B cell (primary cell): ENCODE results near the gene VASN. TPM values are rescaled to one million over a fixed set of nuclear protein-coding genes. Genes with fewer than 3 reads are reported as not detected.

Experiments used
- ATAC-seq: fragments of 200-7000 bp; cut with Tn5 transposase; one replicate; pipeline ENCODE4 v1.10.0; 2021; ENCODE audit warnings: low read depth, mild to moderate bottlenecking, moderate number of reproducible peaks, moderate library complexity
- CTCF ChIA-PET: fragments of 350-600 bp; sonication (Branson Sonifier 250); formaldehyde crosslinking; loops from one replicate; lab custom pipeline; 2021; ENCODE audit warnings: antibody characterized with exemption, inconsistent platforms; lab: Charles Lee
- POLR2A ChIA-PET: fragments of 350-600 bp; sonication (Branson Sonifier 250); formaldehyde crosslinking; loops from one replicate; lab custom pipeline; 2021; ENCODE audit warnings: antibody characterized with exemption; lab: Charles Lee
- DNase-seq: peaks from one replicate; pipeline ENCODE4 v3.0.0; 2013
- H2AFZ ChIP-seq: 2 replicates; pipeline ENCODE4 v1.6.1; 2012; ENCODE audit warnings: mild to moderate bottlenecking, low read depth, low read length; ENCODE audit not compliant: insufficient read depth, poor library complexity, severe bottlenecking
- H3K27ac ChIP-seq, 2 donors: 1 replicate in 1 of 2; 2 replicates in 1 of 2; pipeline ENCODE4 v1.5.1; 2012 to 2013; ENCODE audit warnings: low read length in 2 of 2, mild to moderate bottlenecking in 2 of 2, moderate library complexity in 1 of 2
- H3K27me3 ChIP-seq, 4 experiments: fragments of 200-600 bp in 1 of 4; sonication (generic) in 1 of 4; replicated peaks in 1 of 4; 1 replicate in 2 of 4; 2 replicates in 2 of 4; pipeline versions ENCODE4 v1.6.1 to v1.7.0; 2013 to 2016; ENCODE audit warnings: low read length in 3 of 4, mild to moderate bottlenecking in 2 of 4, mixed read lengths in 1 of 4, moderate library complexity in 1 of 4; ENCODE audit not compliant: insufficient read depth in 4 of 4, control insufficient read depth in 3 of 4; ENCODE audit errors: control extremely low read depth in 1 of 4
- H3K36me3 ChIP-seq, 2 experiments: replicated peaks in 1 of 2; 1 replicate in 1 of 2; 2 replicates in 1 of 2; pipeline versions ENCODE4 v1.6.1 to v1.7.1; 2013; ENCODE audit warnings: low read length in 1 of 2; ENCODE audit not compliant: insufficient read depth in 2 of 2, control insufficient read depth in 1 of 2; ENCODE audit errors: control extremely low read depth in 1 of 2, extremely low read depth in 1 of 2
- H3K4me1 ChIP-seq, 2 donors: fragments of 200-600 bp in 1 of 2; sonication (generic) in 1 of 2; 1 replicate in 1 of 2; 2 replicates in 1 of 2; pipeline versions ENCODE4 v1.5.1 to v1.6.1; 2013 to 2017; ENCODE audit warnings: low read length in 2 of 2; ENCODE audit not compliant: control insufficient read depth in 2 of 2, insufficient read depth in 2 of 2
- H3K4me2 ChIP-seq: replicated peaks from 2 replicates; pipeline ENCODE3; 2012; ENCODE audit warnings: mild to moderate bottlenecking, low read depth, low read length; ENCODE audit not compliant: poor library complexity, severe bottlenecking
- H3K4me3 ChIP-seq, 5 experiments: fragments of 200-600 bp in 1 of 5; sonication (generic) in 1 of 5; 1 replicate in 3 of 5; 2 replicates in 2 of 5; pipeline versions ENCODE4 v1.5.1 to v1.7.0; 2011 to 2016; ENCODE audit warnings: low read length in 4 of 5, mild to moderate bottlenecking in 4 of 5, low read depth in 2 of 5, control low read depth in 1 of 5, moderate library complexity in 1 of 5; ENCODE audit not compliant: insufficient read depth in 1 of 5; ENCODE audit errors: control extremely low read depth in 1 of 5, extremely low read depth in 1 of 5
- H3K79me2 ChIP-seq: fragments of 200-600 bp; sonication (generic); one replicate; pipeline ENCODE4 v1.6.0; 2016; ENCODE audit warnings: low read length; ENCODE audit not compliant: control insufficient read depth, insufficient read depth
- H3K9ac ChIP-seq: fragments of 200-600 bp; sonication (generic); 2 replicates; pipeline ENCODE4 v1.6.1; 2017; ENCODE audit warnings: mild to moderate bottlenecking, low read length, moderate library complexity
- H3K9me3 ChIP-seq, 3 donors: one replicate each; pipeline versions ENCODE4 v1.6.1 to v1.7.1; 2013; ENCODE audit warnings: low read length in 2 of 3; ENCODE audit not compliant: control insufficient read depth in 2 of 3, insufficient read depth in 1 of 3; ENCODE audit errors: control extremely low read depth in 1 of 3
- H4K20me1 ChIP-seq: 2 replicates; pipeline ENCODE4 v1.6.0; 2012; ENCODE audit warnings: mild to moderate bottlenecking, low read length; ENCODE audit not compliant: insufficient read depth, control insufficient read depth, poor library complexity, severe bottlenecking
- H3K27ac Mint-ChIP-seq: one replicate; pipeline ENCODE4 v1.8.0; 2021; ENCODE audit warnings: mixed read lengths
- H3K27me3 Mint-ChIP-seq: one replicate; pipeline ENCODE4 v1.8.0; 2021; ENCODE audit warnings: mixed read lengths
- H3K4me1 Mint-ChIP-seq: one replicate; pipeline ENCODE4 v1.8.0; 2021; ENCODE audit warnings: mixed read lengths
- H3K4me3 Mint-ChIP-seq: one replicate; pipeline ENCODE4 v1.8.0; 2021; ENCODE audit warnings: mixed read lengths
- H3K9me3 Mint-ChIP-seq: one replicate; pipeline ENCODE4 v1.8.0; 2022; ENCODE audit warnings: mixed read lengths; ENCODE audit not compliant: insufficient read depth
- CTCF ChIP-seq: fragments of 200-600 bp; IDR thresholded peaks from one replicate; pipeline ENCODE4 v1.8.0; 2022; ENCODE audit warnings: antibody characterized with exemption, mild to moderate bottlenecking
- EZH2 ChIP-seq: IDR thresholded peaks from 2 replicates; pipeline ENCODE4 v1.6.1; 2012; ENCODE audit warnings: borderline replicate concordance, low read depth, mild to moderate bottlenecking, moderate library complexity, low read length; ENCODE audit not compliant: insufficient read depth, poor library complexity, severe bottlenecking
- WGBS: methylation state at CpG from one replicate; pipeline ENCODE4 v1.1.5; 2013; ENCODE audit warnings: missing lambda C conversion rate; ENCODE audit not compliant: insufficient coverage; 5-methylcytosine and 5-hydroxymethylcytosine counted together
- intact Hi-C: fragments of 100-400 bp; cut with micrococcal nuclease; formaldehyde crosslinking; loops from one replicate; pipeline ENCODE4 v1.10.0; 2022
- polyA plus RNA-seq: library from polyadenylated mRNA; depleted of rRNA; stranded (reverse); fragments of >200 nt; gene quantifications from 2 replicates; pipeline ENCODE4 v1.2.3, GENCODE V29; 2012
- total RNA-seq, 2 donors: library from RNA; stranded (reverse); fragments of 120-200 nt in 1 of 2; gene quantifications; 1 replicate in 1 of 2; 2 replicates in 1 of 2; pipeline versions ENCODE4 v1.2.3 to v1.2.4, GENCODE V29; 2013 to 2022

The VASN gene
- total and polyA plus RNA-seq, 2 donors (not counting 1 experiment from before 2014, with no cell fraction given): 0.57 to 0.76 TPM

GRCh38 chr16:4390266-4391260, 18.9 kb downstream of the VASN start:
- H3K4me3 Mint-ChIP-seq: no peak overlapping the region
- no peaks in the 10 kb centered on the region for H3K27me3 Mint-ChIP-seq
- ATAC-seq (no peak), DNase-seq (no peak)
- intact Hi-C loops: no loop called here
- WGBS: 89% methylated on average over 15 of the region's 18 CpGs
- no peak overlapping the region for H3K9ac ChIP-seq
- ChIA-PET CTCF (interaction anchor here (0.9 to 3.3 kb wide), 4 partner anchors 12 to 60 kb away, joined by 3 to 27 read pairs (median 6); no protein-coding TSS in a partner anchor), POLR2A (no interaction called here)
- no peaks in the 10 kb centered on the region for H3K4me1 ChIP-seq
- no peak overlapping the region for H2AFZ ChIP-seq
- H3K27me3 ChIP-seq: no peaks in the 10 kb centered on the region
- H3K27ac Mint-ChIP-seq: no peak overlapping the region
- H3K36me3 ChIP-seq: peaks cover 3 to 90% of the 10 kb centered on the region in 2 experiments
- H4K20me1 ChIP-seq: peaks cover 97% of the 10 kb centered on the region
- peaks cover 58% of the 10 kb centered on the region for H3K79me2 ChIP-seq
- no peaks in the 10 kb centered on the region for H3K9me3 Mint-ChIP-seq
- TF ChIP-seq CTCF: no peak
- no peak for TF ChIP-seq EZH2
- H3K4me2 ChIP-seq: no peak overlapping the region
- no peaks in the 10 kb centered on the region for H3K9me3 ChIP-seq
- no peak overlapping the region for H3K27ac ChIP-seq
- no peaks in the 10 kb centered on the region for H3K4me1 Mint-ChIP-seq
- no peak overlapping the region for H3K4me3 ChIP-seq
